Spinal cord (tissue), 10 donors: ENCODE results near the gene TSPAN18. TPM values are rescaled to one million over a fixed set of nuclear protein-coding genes. Genes with fewer than 3 reads are reported as not detected.

ENCODE experiments used
- DNase-seq, 6 donors: peaks; one replicate each; pipeline versions ENCODE4 v3.0.0 to v3.0.0-alpha.2; 2013 to 2015; ENCODE audit warnings: low spot score in 6 of 6, low read depth in 4 of 6
- H3K27ac ChIP-seq: one replicate; pipeline ENCODE4 v1.5.1; 2013; ENCODE audit warnings: low read depth, low read length, control low read depth
- H3K27me3 ChIP-seq: one replicate; pipeline ENCODE4 v1.6.1; 2013; ENCODE audit warnings: low read length; ENCODE audit not compliant: control insufficient read depth, insufficient read depth
- H3K36me3 ChIP-seq: one replicate; pipeline ENCODE4 v1.6.1; 2013; ENCODE audit warnings: low read length; ENCODE audit not compliant: control insufficient read depth, insufficient read depth
- H3K4me1 ChIP-seq: one replicate; pipeline ENCODE4 v1.6.1; 2013; ENCODE audit warnings: low read length; ENCODE audit not compliant: control insufficient read depth, insufficient read depth
- H3K4me3 ChIP-seq: one replicate; pipeline ENCODE4 v1.5.1; 2013; ENCODE audit warnings: low read depth, low read length, control low read depth
- H3K9me3 ChIP-seq: one replicate; pipeline ENCODE4 v1.6.1; 2013; ENCODE audit warnings: low read length; ENCODE audit not compliant: control insufficient read depth, insufficient read depth
- WGBS: methylation state at CpG from one replicate; pipeline ENCODE4 v1.1.5; 2013; ENCODE audit warnings: missing lambda C conversion rate; ENCODE audit not compliant: insufficient coverage; 5-methylcytosine and 5-hydroxymethylcytosine counted together
- polyA plus RNA-seq, 2 donors: library from polyadenylated mRNA; unstranded; fragments of 120-200 nt; gene quantifications; one replicate each; pipeline ENCODE4 v1.2.1, GENCODE V29; 2013; ENCODE audit not compliant: insufficient read length in 2 of 2
- total RNA-seq, 2 donors: library from RNA; depleted of rRNA in 1 of 2; stranded (reverse); fragments of 120-200 nt in 1 of 2; fragments of >200 nt in 1 of 2; gene quantifications; one replicate each; pipeline versions ENCODE4 v1.2.3 to v1.2.4, GENCODE V29; 2013 to 2014
- donor health status: healthy.

Gene TSPAN18
- total and polyA plus RNA-seq, 4 donors = 23.3 to 87.2 (median 60.9) TPM

- Histone ChIP-seq H3K36me3 (peaks cover 2% of the 10 kb centered on the region), H3K9me3 (no peaks in the 10 kb centered on the region), H3K4me1 (peaks cover 72% of the 10 kb centered on the region), H3K27me3 (no peaks in the 10 kb centered on the region), H3K4me3 (no peak overlapping the region), H3K27ac (no peak overlapping the region)
- DNase-seq = no peak
- WGBS = 90% methylated on average over 2 of the region's 9 CpGs
Observed at GRCh38 chr11:44787981-44788380, 61.2 kb downstream of the TSPAN18 start.

DNA sequence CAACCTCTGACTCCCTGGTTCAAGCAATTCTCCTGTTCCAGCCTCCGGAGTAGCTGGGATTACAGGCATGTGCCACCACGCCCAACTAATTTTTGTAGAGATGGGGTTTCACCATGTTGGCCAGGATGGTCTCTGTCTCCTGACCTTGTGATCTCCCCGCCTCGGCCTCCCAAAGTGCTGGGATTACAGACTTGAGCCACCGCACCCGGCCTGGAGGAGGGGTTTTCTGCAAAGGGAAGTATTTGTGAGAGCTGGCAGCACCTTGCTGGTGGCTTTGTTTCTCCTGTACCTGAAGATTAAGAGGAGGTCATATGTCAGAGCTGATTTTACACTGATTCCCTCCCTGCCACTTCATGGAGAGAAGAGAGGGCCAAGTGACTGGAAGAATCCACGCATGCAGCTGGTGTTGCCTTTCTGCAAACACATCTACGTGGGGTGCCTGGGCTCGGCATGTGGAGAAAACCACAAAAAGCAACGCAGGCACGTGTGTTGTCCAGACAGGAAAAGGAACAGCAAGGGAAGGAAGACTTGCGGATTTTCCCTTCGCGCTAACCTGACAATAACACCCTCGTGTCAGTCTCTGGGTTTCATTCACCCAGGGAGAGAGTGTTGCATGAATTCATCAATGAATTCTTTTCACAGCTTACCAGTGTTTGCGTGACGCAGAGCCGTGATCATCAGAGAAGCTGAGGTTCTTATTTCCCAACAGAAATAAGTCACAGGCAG is 61.9 kb downstream of the TSPAN18 start:
- 59% methylated on average over 8 of the region's 18 CpGs for WGBS
- peak overlapping the region; percentile 17 for H3K27ac ChIP-seq
- H3K9me3 ChIP-seq = no peaks in the 10 kb centered on the region
- DNase-seq = peak in 1 of 6 donors; percentile 69
- peaks cover 76% of the 10 kb centered on the region for H3K4me1 ChIP-seq
- H3K4me3 ChIP-seq = no peak overlapping the region
- H3K27me3 ChIP-seq = no peaks in the 10 kb centered on the region
- peaks cover 3% of the 10 kb centered on the region for H3K36me3 ChIP-seq

GRCh38 chr11:44789496-44789895 is 62.7 kb downstream of the TSPAN18 start:
- Histone ChIP-seq H3K4me3 (no peak overlapping the region), H3K27ac (peak overlapping the region; percentile 17), H3K9me3 (no peaks in the 10 kb centered on the region), H3K36me3 (peaks cover 3% of the 10 kb centered on the region), H3K4me1 (peaks cover 76% of the 10 kb centered on the region), H3K27me3 (no peaks in the 10 kb centered on the region)
- 60% methylated on average over 1 of the region's 3 CpGs for WGBS
- DNase-seq = no peak

- H3K27ac ChIP-seq = no peak overlapping the region
- no peak for DNase-seq
- no peaks in the 10 kb centered on the region for H3K27me3 ChIP-seq
- WGBS = over 99% methylated on average over 10 of the region's 10 CpGs
- no peaks in the 10 kb centered on the region for H3K9me3 ChIP-seq
- H3K4me1 ChIP-seq = peaks cover 77% of the 10 kb centered on the region
- peaks cover 3% of the 10 kb centered on the region for H3K36me3 ChIP-seq
- no peak overlapping the region for H3K4me3 ChIP-seq
Observed at GRCh38 chr11:44790211-44790610, 63.4 kb downstream of the TSPAN18 start.

- 36% methylated on average over 10 of the region's 13 CpGs for WGBS
- H3K36me3 ChIP-seq = peaks cover 3% of the 10 kb centered on the region
- H3K27me3 ChIP-seq = no peaks in the 10 kb centered on the region
- H3K4me3 ChIP-seq = no peak overlapping the region
- peak in 2 of 6 donors; percentile 82 to 85 for DNase-seq
- peaks cover 76% of the 10 kb centered on the region for H3K4me1 ChIP-seq
- no peak overlapping the region for H3K27ac ChIP-seq
- no peaks in the 10 kb centered on the region for H3K9me3 ChIP-seq
Observed at GRCh38 chr11:44791316-44791925, 64.7 kb downstream of the TSPAN18 start.

GRCh38 chr11:44792171-44792570 is 65.4 kb downstream of the TSPAN18 start:
- H3K27ac ChIP-seq = peak overlapping the region; percentile 33
- no peaks in the 10 kb centered on the region for H3K27me3 ChIP-seq
- DNase-seq = no peak
- no peaks in the 10 kb centered on the region for H3K9me3 ChIP-seq
- H3K4me3 ChIP-seq = no peak overlapping the region
- peaks cover 81% of the 10 kb centered on the region for H3K4me1 ChIP-seq
- 69% methylated on average over 8 of the region's 8 CpGs for WGBS
- H3K36me3 ChIP-seq = peaks cover 3% of the 10 kb centered on the region

DNA sequence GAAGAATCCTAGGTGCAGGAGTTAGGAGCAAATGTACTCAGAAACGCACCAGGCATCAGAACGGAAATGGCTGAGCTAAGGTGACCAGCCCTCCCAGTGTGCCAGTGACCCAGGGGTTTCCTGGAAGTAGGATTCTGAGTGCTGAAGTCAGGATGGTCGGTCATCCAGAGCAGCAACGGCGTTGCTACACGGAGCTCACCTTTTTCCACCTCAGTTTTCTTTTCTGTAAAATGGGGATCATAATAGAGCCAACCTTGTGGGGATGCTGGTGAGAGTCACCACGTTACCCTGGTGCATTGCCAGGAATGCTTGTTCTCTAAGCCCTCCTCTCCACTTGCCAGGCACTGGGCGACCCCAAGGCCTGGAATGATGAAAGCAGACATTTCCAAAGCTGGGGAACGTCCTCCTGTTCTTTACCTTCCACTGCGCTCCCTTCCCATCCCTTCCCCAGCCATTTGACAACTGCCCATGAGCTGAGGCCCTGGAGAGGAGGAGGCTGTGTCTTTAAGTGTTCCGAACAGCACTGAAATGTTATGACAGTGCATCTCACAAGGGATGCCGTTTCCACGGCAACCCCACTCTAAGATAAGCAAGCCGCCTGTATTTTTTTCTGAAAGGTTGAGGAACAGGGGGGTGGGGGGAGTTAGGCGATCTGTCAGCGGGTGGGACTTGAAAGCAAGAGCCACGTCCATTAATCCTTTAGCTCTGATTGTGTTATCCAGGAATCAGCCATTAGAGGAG is 66.8 kb downstream of the TSPAN18 start:
- Histone ChIP-seq H3K36me3 (peaks cover 3% of the 10 kb centered on the region), H3K4me1 (peaks cover 85% of the 10 kb centered on the region), H3K27me3 (no peaks in the 10 kb centered on the region), H3K9me3 (no peaks in the 10 kb centered on the region), H3K4me3 (no peak overlapping the region), H3K27ac (peak overlapping the region; percentile 36)
- DNase-seq = peak in 4 of 6 donors; percentile 59 to 96 (median 79)
- WGBS = 33% methylated on average over 5 of the region's 17 CpGs

DNA sequence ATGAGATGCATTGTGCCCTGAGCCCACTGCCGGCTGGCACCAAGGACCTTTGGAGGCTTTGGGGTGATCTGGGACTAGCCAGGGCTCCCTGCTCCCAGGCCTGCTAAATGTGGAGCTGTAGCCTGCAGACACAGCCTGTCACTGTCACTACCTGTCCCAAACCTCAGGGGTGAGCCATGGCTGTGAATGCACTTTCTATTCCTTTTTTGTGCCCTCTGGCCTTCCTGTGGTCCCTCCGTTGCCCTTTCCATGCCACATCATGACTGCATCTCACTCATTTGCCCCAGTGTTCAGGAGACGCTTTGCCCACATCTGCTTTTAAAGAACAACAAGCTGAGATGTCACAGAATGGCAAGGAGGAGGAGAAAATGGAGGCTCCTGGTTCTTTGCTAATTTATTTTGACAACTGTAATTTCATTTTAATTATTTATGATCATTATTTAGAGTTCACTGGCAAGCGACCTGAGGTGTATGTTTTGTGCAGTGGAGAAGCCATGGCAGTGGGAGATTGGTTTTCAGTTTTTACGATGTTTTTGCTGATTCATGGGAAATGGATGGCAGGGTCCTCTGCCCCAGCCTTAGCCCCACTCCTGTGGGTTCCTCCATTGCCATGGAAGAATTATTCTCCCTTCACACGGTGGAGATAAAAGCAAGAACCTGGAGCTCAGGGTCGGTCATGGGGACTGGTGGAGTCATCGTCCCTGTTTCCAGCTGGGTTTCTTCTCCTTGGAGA is 69.2 kb downstream of the TSPAN18 start:
- Histone ChIP-seq H3K36me3 (peaks cover 3% of the 10 kb centered on the region), H3K4me3 (no peak overlapping the region), H3K27ac (no peak overlapping the region), H3K4me1 (peaks cover 91% of the 10 kb centered on the region), H3K27me3 (no peaks in the 10 kb centered on the region), H3K9me3 (no peaks in the 10 kb centered on the region)
- no peak for DNase-seq
- 77% methylated on average over 5 of the region's 8 CpGs for WGBS

GRCh38 chr11:44797051-44797450 is 70.3 kb downstream of the TSPAN18 start:
- WGBS = 90% methylated on average over 3 of the region's 5 CpGs
- peak overlapping the region; percentile 85 for H3K27ac ChIP-seq
- no peak overlapping the region for H3K4me3 ChIP-seq
- no peak for DNase-seq
- H3K36me3 ChIP-seq = peaks cover 3% of the 10 kb centered on the region
- no peaks in the 10 kb centered on the region for H3K9me3 ChIP-seq
- H3K4me1 ChIP-seq = peaks cover 87% of the 10 kb centered on the region
- H3K27me3 ChIP-seq = no peaks in the 10 kb centered on the region
